GM21528 (cell line): Measurements from ENCODE around the gene ZBTB40.

ENCODE experiments used
- ATAC-seq: cut with Tn5 transposase; IDR thresholded peaks from one replicate; pipeline ENCODE4 v1.9.1; 2021; ENCODE audit warnings: mild to moderate bottlenecking, moderate library complexity; ENCODE audit not compliant: unreplicated experiment, low FRiP score

Gene ZBTB40

GRCh38 chr1:22496536-22497160 is 45.0 kb downstream of the ZBTB40 start:
- no peak for ATAC-seq

GRCh38 chr1:22498463-22498862 is 46.8 kb downstream of the ZBTB40 start:
- ATAC-seq, result no peak

GRCh38 chr1:22500058-22500457 is 48.4 kb downstream of the ZBTB40 start:
- no peak for ATAC-seq

GRCh38 chr1:22500471-22500870 is 48.8 kb downstream of the ZBTB40 start:
- no peak for ATAC-seq

- no peak for ATAC-seq
These were observed 50.6 kb downstream of the ZBTB40 start for GRCh38 chr1:22502202-22502601.

GRCh38 chr1:22503721-22504410 is 52.2 kb downstream of the ZBTB40 start:
- ATAC-seq, result no peak

- no peak for ATAC-seq
These were observed 54.6 kb downstream of the ZBTB40 start for GRCh38 chr1:22506130-22506692.

GRCh38 chr1:22507587-22507986 is 55.9 kb downstream of the ZBTB40 start:
- no peak for ATAC-seq

- no peak for ATAC-seq
These were observed 56.7 kb downstream of the ZBTB40 start for GRCh38 chr1:22508329-22508728.

- no peak for ATAC-seq
These were observed 57.3 kb downstream of the ZBTB40 start for GRCh38 chr1:22508991-22509390.

- no peak for ATAC-seq
These were observed 58.2 kb downstream of the ZBTB40 start for GRCh38 chr1:22509815-22510214.

- no peak for ATAC-seq
These were observed 61.2 kb downstream of the ZBTB40 start for GRCh38 chr1:22512873-22513272.

- ATAC-seq, result no peak
These were observed 65.4 kb downstream of the ZBTB40 start for GRCh38 chr1:22516906-22517571.

GRCh38 chr1:22517956-22518355 is 66.3 kb downstream of the ZBTB40 start:
- no peak for ATAC-seq

GRCh38 chr1:22518379-22518778 is 66.7 kb downstream of the ZBTB40 start:
- ATAC-seq, result no peak

GRCh38 chr1:22520871-22521270 is 69.2 kb downstream of the ZBTB40 start:
- no peak for ATAC-seq

- no peak for ATAC-seq
These were observed 70.0 kb downstream of the ZBTB40 start for GRCh38 chr1:22521692-22522091.

- no peak for ATAC-seq
These were observed 70.6 kb downstream of the ZBTB40 start for GRCh38 chr1:22522221-22522743.

- no peak for ATAC-seq
These were observed 72.8 kb downstream of the ZBTB40 start for GRCh38 chr1:22524481-22524880.

- no peak for ATAC-seq
These were observed 73.6 kb downstream of the ZBTB40 start for GRCh38 chr1:22525211-22525610.

- ATAC-seq, result no peak
These were observed 74.0 kb downstream of the ZBTB40 start for GRCh38 chr1:22525646-22526045.
